GM15510 (cell line): ENCODE data around the gene CACNA2D1.

ENCODE experiments used
- POLR2A ChIP-seq: IDR thresholded peaks from 3 replicates; pipeline ENCODE4 v1.6.1; 2011; ENCODE audit warnings: borderline replicate concordance; ENCODE audit not compliant: insufficient read length; ENCODE audit errors: extremely low read depth

Gene CACNA2D1

GRCh38 chr7:82414389-82414788 lies 29.2 kb downstream of the CACNA2D1 start:
- no peak for TF ChIP-seq POLR2A

GRCh38 chr7:82413237-82413636 lies 30.3 kb downstream of the CACNA2D1 start:
- TF ChIP-seq POLR2A = no peak

- TF ChIP-seq POLR2A = no peak
Observed at GRCh38 chr7:82411732-82412131, 31.8 kb downstream of the CACNA2D1 start.

GRCh38 chr7:82410461-82410860 lies 33.1 kb downstream of the CACNA2D1 start:
- no peak for TF ChIP-seq POLR2A

GRCh38 chr7:82406937-82407336 lies 36.6 kb downstream of the CACNA2D1 start:
- TF ChIP-seq POLR2A = no peak

GRCh38 chr7:82405301-82405700 lies 38.3 kb downstream of the CACNA2D1 start:
- no peak for TF ChIP-seq POLR2A

GRCh38 chr7:82404652-82405051 lies 38.9 kb downstream of the CACNA2D1 start:
- TF ChIP-seq POLR2A = no peak

- no peak for TF ChIP-seq POLR2A
Observed at GRCh38 chr7:82404094-82404493, 39.5 kb downstream of the CACNA2D1 start.

GRCh38 chr7:82397879-82398524 lies 45.6 kb downstream of the CACNA2D1 start:
- TF ChIP-seq POLR2A = no peak

- TF ChIP-seq POLR2A = no peak
Observed at GRCh38 chr7:82396343-82396742, 47.2 kb downstream of the CACNA2D1 start.

- TF ChIP-seq POLR2A = no peak
Observed at GRCh38 chr7:82395147-82395546, 48.4 kb downstream of the CACNA2D1 start.

- TF ChIP-seq POLR2A = no peak
Observed at GRCh38 chr7:82393840-82394220, 49.7 kb downstream of the CACNA2D1 start.

- TF ChIP-seq POLR2A = no peak
Observed at GRCh38 chr7:82393076-82393839, 50.3 kb downstream of the CACNA2D1 start.

GRCh38 chr7:82390936-82391335 lies 52.6 kb downstream of the CACNA2D1 start:
- TF ChIP-seq POLR2A = no peak

GRCh38 chr7:82389876-82390275 lies 53.7 kb downstream of the CACNA2D1 start:
- no peak for TF ChIP-seq POLR2A

- TF ChIP-seq POLR2A = no peak
Observed at GRCh38 chr7:82388138-82388537, 55.4 kb downstream of the CACNA2D1 start.
